ENCODE results near the gene OTOG. TPM values are rescaled to one million over a fixed set of nuclear protein-coding genes. Genes with fewer than 3 reads are reported as not detected.

OTOG gene
- total RNA-seq, 6 experiments from 2014 or later, result not detected

DNA sequence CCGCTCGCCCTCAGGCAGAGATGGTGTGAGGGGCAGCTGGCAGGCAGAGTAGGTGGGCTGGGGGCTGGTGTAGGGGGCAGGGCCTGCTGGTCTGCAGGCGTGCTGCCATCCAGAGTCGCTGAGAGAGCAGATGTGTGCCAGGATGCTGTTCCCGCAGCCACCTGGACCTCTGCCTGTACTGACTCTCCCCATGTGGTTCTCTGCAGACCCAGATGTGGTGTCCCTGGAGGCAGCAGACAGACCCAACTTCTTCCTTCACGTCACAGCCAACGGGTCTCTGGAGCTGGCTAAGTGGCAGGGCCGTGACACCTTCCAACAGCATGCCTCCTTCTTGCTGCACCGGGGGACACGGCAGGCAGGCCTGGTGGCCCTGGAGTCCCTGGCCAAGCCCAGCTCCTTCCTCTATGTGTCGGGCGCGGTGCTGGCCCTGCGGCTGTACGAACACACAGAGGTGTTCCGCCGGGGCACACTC, 58.6 kb downstream of the OTOG start:
- H3K9me3 Mint-ChIP-seq, result no peaks in the 10 kb centered on the region
- no peaks in the 10 kb centered on the region for H3K4me1 Mint-ChIP-seq (ENCODE audit: low read depth)
- no peaks in the 10 kb centered on the region for H3K36me3 Mint-ChIP-seq (ENCODE audit: low read depth)
- no peak for DNase-seq
- no peak overlapping the region for H3K4me3 Mint-ChIP-seq
- TF ChIP-seq CTCF (IDR thresholded peaks at IDR 0.05), result no peak
- H3K27ac Mint-ChIP-seq, result no peak overlapping the region
- H3K27me3 Mint-ChIP-seq (ENCODE audit: insufficient read depth), result peaks cover 11% of the 10 kb centered on the region

- Mint-ChIP-seq H3K27ac (no peak overlapping the region), H3K9me3 (no peaks in the 10 kb centered on the region), H3K27me3 (ENCODE audit: insufficient read depth) (peaks cover 11% of the 10 kb centered on the region), H3K4me3 (no peak overlapping the region), H3K4me1 (ENCODE audit: low read depth) (no peaks in the 10 kb centered on the region), H3K36me3 (ENCODE audit: low read depth) (no peaks in the 10 kb centered on the region)
- DNase-seq, result no peak
- no peak for TF ChIP-seq CTCF (IDR thresholded peaks at IDR 0.05)
These were observed 59.4 kb downstream of the OTOG start for GRCh38 chr11:17606233-17607082.

- Mint-ChIP-seq H3K4me3 (no peak overlapping the region), H3K36me3 (ENCODE audit: low read depth) (no peaks in the 10 kb centered on the region), H3K4me1 (ENCODE audit: low read depth) (no peaks in the 10 kb centered on the region), H3K27me3 (ENCODE audit: insufficient read depth) (peaks cover 11% of the 10 kb centered on the region), H3K9me3 (no peaks in the 10 kb centered on the region), H3K27ac (no peak overlapping the region)
- DNase-seq, result no peak
- no peak for TF ChIP-seq CTCF (IDR thresholded peaks at IDR 0.05)
These were observed 60.0 kb downstream of the OTOG start for GRCh38 chr11:17607083-17607429.

DNA sequence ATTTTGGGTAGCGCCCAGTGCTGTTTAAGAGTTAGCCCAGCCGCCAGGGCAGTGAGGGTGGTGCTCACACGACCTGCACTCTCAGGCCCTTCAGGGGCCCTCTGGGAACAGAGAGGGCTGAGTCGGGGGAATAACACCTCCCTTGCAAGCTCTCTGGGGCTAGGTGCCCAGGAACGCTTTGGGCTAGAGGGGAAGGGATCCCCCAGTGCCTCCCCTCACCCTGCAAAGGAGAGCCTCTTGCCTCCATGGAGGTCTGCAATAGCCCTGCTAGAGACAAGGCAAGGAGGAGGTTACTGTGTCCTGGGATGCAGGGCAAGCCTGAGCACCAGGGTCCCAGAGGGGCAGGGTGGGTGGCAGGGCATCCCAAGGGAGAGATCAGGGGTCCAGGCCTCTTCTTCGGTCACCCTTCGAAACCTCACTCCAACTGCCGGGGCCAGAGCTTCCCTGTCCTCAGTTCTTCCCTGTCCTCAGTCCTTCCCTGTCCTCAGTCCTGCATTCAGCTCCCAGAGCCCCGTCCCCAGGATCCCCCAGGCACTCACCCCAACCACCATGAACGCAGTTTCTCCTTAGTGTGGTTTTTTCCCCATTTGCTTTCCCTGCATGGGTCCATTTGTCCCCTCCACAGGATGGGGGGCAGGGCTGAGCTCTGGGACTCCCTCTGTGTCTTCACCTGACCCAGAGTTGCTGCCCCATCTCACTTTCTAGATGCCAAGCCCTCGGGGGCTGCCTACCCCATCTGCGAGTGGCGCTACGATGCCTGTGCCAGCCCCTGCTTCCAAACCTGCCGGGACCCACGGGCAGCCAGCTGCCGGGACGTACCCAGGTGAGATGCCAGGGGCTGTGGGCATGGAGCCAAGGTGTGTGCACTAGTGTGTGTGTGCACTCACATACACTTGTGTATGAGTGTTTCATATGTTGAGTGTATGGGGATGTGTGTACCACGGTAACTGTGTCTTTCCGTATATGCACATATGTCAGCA, 60.8 kb downstream of the OTOG start:
- H3K36me3 Mint-ChIP-seq (ENCODE audit: low read depth), result no peaks in the 10 kb centered on the region
- no peaks in the 10 kb centered on the region for H3K4me1 Mint-ChIP-seq (ENCODE audit: low read depth)
- H3K27me3 Mint-ChIP-seq (ENCODE audit: insufficient read depth), result peaks cover 11% of the 10 kb centered on the region
- no peak overlapping the region for H3K27ac Mint-ChIP-seq
- TF ChIP-seq CTCF (IDR thresholded peaks at IDR 0.05), result no peak
- DNase-seq, result no peak
- H3K4me3 Mint-ChIP-seq, result no peak overlapping the region
- H3K9me3 Mint-ChIP-seq, result no peaks in the 10 kb centered on the region

- Mint-ChIP-seq H3K36me3 (ENCODE audit: low read depth) (no peaks in the 10 kb centered on the region), H3K27me3 (ENCODE audit: insufficient read depth) (peaks cover 12% of the 10 kb centered on the region), H3K4me1 (ENCODE audit: low read depth) (no peaks in the 10 kb centered on the region), H3K4me3 (no peak overlapping the region), H3K9me3 (no peaks in the 10 kb centered on the region), H3K27ac (no peak overlapping the region)
- TF ChIP-seq CTCF (IDR thresholded peaks at IDR 0.05), result no peak
- DNase-seq, result no peak
These were observed 61.8 kb downstream of the OTOG start for GRCh38 chr11:17608821-17609220.

Data from HFFc6 (cell line).